Fibroblast of peridontal ligament (primary cell): ENCODE results near the gene CELA2A.
"Not testable (repeated sequence)": the region's sequence is repeated elsewhere in the genome, so short reads cannot be mapped to it uniquely, and the experiment has no call there.

ENCODE experiments used
- DNase-seq: peaks from one replicate; pipeline ENCODE4 v3.0.0-alpha.2; 2010; ENCODE audit errors: extremely low read depth

The CELA2A gene

GRCh38 chr1:15424981-15425380 lies 31.6 kb upstream of the CELA2A start:
- DNase-seq, result no peak

DNA sequence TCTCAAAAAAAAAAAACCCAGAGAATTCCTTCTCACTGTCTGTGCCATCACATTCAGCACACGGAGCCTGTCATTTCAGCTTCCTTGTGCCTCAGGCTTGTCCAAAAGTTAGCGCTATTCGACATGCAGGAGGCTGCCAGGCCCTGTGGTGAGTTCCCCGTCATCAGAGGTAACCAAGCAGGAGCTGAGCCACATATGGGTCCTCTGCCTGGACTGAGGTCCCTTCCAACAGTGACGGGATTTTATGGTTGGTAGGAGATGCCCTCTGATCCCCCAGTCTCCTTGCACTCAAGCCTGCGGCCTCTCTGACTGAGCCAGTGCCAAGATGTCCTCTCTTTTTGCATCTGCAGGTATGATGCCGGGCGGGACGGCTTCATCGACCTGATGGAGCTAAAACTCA lies 31.0 kb upstream of the CELA2A start:
- DNase-seq, result no peak

GRCh38 chr1:15425958-15426357 lies 30.6 kb upstream of the CELA2A start:
- DNase-seq, result no peak

- no peak for DNase-seq
These were observed 29.8 kb upstream of the CELA2A start for GRCh38 chr1:15426492-15427279.

- DNase-seq, result no peak
These were observed 29.3 kb upstream of the CELA2A start for GRCh38 chr1:15427280-15427666.

- not testable (repeated sequence) for DNase-seq
These were observed 28.3 kb upstream of the CELA2A start for GRCh38 chr1:15428252-15428651.

DNA sequence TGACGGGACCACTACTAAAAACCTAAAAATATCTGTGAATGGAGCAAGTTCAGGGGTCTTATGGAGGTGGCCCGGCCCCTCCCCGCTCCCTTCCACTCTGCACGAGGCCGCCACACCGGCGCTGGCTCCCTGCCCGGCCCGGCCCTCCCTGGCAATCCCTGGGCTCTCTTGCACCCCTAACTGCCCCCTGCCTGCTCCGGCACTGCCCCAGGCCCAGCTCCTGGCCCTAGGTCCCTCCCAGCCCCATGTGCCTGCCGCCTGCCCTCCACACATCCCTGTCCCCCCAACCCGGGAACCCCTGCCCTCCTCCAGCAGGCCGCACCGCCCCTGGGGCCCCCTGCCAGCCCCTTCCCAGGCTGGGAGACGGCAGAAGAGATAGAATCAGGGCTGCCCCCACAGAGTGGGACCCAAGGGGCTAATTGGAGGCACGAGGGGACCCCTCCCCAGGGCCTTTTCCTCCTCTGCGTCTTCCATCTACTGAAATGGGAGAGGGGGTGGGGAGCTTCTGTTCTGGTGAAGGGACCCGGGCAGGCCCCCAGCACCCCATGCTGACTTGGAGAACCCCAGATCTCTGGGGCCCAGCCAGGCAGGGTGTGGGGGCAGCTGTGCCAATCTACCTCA lies 27.6 kb upstream of the CELA2A start:
- no peak for DNase-seq

- peak; percentile 78 for DNase-seq
These were observed 26.8 kb upstream of the CELA2A start for GRCh38 chr1:15429701-15430149.

DNA sequence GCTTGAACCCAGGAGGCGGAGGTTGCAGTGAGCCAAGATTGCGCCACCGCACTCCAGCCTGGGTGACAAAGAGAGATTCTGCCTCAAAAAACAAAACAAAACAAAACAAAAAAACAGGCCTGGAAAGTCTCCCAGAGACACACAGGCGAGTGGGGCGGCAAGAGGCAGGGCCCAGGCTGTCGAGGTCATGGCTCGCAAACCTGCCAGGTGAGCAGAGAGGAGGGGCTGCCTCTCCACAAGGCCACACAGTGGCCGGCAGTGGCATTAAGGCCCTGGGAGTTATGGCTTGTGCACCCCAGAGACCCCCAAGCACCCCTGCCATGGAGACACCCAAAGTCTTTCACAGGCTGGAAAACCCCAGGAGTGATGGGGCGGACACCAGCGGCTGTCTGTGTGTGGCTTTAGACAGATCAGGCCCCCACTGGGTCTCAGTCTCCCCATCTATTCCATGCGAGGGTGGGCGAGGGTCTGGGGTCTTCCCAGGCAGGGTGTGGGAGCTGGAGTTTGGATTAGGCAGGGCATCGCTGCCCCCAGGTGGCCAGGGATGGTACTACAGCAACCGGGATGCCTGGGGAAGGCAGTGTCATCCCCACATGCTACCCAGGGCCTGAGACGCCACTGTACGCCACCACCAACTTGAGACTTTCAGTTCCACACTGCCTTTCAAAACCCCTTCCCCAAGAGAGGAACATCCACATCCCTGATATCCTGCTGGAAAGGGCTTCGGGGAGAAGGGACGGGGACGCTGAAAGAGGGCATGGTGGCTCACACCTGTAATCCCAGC lies 25.6 kb upstream of the CELA2A start:
- peak; percentile 45 for DNase-seq

DNA sequence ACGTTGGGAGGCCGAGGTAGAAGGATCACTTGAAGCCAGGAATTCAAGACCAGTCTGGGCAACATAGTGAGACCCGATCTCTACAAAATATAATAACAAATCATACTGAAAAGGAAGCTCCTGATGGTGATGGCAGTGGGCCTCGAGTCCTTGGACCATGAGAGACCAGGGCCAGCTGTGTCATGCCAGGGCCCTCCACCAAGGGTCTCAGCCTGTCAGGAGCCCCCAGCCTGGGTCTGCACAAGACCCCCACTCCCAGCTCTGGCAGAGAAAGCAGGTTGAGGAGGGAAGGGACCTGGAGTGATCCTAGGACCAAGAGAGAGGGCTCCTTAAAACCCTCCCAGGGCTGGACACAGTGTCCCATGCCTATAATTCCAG lies 25.0 kb upstream of the CELA2A start:
- DNase-seq, result no peak

- no peak for DNase-seq
These were observed 24.2 kb upstream of the CELA2A start for GRCh38 chr1:15432324-15432723.

- DNase-seq, result no peak
These were observed 23.1 kb upstream of the CELA2A start for GRCh38 chr1:15433471-15433870.

GRCh38 chr1:15434739-15435138 lies 21.8 kb upstream of the CELA2A start:
- DNase-seq, result peak; percentile 83

DNA sequence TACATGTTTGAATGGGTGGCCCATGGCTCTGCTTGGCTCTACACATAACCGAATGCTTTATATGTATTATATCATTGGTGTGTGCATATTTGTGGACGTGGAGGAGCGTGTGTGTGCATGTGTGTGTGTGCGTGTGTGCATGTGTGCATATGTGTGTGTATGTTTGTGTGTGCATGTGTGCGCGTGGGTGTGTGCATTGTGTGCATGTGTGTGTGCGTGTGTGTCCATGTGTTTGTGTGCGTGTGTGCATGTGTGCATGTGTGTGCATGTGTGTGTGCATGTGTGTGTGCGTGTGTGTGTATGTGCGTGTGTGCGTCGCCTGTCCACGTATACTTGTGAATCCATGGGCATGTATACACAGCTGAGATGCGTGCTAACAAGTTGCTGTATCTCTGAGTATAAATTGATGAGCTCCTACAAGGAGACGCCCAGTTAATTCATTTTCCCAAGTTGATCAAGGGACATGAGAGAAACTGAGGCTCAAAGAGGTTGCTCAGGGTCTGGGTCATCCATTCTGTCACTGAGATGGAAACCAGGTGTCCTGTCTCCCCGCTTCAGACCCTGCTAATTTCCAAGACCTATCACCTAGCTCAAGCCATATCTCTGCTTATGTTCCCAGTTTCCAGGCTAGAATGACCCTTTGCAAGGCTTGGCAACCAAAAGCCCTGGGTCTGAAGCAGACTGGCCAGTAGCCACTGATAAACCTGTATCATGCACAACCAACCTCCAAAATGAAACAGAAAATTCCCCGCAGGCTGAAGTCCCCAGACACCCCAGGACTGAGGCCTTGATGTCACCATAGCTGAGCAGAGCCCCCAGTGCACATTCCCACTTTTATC lies 21.1 kb upstream of the CELA2A start:
- DNase-seq, result no peak

DNA sequence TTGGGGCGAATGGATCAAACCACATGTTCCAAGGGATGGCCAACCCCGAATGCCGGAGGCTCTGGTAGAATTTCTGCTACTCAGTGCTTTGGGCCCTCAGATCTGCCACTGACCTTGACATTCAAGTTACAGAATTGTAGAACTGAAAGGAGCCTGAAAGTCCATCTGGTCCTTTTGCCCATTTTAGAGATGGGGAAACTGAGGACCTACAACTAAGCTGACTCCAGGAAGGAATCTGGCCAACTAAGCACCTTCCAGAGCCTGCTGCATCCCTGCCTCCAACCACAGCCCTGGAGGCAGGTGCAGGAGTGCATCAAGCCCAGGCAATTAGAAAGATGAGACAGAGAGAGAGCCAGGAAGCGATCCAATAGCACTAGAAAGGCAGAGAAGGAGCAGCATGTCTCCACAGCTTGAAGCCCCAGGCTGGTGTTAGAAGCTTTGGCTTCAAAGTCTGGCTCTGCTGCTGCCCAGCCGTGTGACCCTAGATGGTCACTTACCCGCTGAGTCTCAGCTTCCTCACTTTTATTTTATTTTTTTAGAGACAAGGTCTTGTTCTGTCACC lies 19.6 kb upstream of the CELA2A start:
- no peak for DNase-seq

DNA sequence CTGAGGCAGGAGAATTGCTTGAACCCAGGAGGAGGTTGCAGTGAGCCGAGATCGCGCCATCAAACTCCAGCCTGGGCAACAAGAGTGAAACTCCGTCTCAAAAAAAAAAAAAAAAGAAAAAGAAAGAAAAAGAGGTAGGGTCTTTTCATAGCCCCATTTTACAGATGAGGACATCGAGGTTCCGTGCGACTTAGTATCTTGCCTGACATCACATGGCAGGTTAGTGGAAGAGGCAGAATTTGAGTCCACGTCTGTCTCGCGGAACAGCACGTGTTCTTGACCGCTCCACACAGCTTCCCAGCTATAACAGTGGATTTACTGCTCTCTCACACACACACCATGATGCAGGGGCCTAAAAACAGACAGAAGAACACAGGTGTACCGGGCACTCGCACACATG lies 17.2 kb upstream of the CELA2A start:
- DNase-seq, result no peak

GRCh38 chr1:15440357-15440756 lies 16.2 kb upstream of the CELA2A start:
- DNase-seq, result no peak

GRCh38 chr1:15441247-15441646 lies 15.3 kb upstream of the CELA2A start:
- no peak for DNase-seq

DNA sequence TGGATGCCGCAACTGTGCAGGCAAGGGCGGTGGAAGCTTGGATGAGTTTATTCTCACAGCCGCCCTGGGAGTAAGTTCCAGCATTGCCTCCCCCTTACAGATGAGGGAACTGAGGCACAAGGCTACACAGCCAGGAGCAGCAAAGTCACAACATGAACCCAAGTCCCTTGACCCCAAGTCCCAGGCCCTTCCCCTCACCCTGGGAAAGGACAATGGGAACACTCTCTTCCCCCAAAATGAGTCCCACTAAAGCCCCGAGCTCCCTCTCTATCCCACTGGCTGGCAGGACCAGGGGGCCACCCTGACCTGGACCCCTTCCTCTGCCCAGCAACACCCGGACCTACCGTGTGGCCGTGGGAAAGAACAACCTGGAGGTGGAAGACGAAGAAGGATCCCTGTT lies 14.4 kb upstream of the CELA2A start:
- DNase-seq, result no peak

DNA sequence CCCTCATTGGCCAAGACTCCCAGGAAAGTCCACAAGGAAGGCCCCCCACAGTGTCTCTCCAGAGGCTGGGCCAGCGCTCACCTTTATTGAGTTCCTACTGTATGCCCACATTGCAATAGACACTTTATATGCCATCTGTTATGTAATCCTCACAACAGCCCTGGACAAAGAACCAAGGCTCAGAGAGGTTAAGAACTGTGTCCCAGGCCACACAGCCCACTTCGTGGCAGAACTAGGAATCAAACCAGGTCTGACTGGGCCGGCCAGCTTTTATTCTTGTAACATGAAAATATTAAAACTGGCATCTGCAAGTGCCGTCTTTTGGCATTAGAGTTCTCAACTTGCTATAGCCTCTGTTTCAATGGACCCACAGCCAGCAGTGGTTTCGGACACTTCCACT lies 13.8 kb upstream of the CELA2A start:
- DNase-seq, result no peak

- no peak for DNase-seq
These were observed 13.3 kb upstream of the CELA2A start for GRCh38 chr1:15443281-15443680.
